Bronchial epithelial cell (primary cell): ENCODE results near the gene FBXO21. TPM values are rescaled to one million over a fixed set of nuclear protein-coding genes. Genes with fewer than 3 reads are reported as not detected.
A peak's percentile ranks its signal among the peaks of the same experiment; 100 is the strongest.
"Not testable (repeated sequence)": the region's sequence is repeated elsewhere in the genome, so short reads cannot be mapped to it uniquely, and the experiment has no call there.

Source experiments
- DNase-seq: peaks from one replicate; pipeline ENCODE4 v3.0.0-alpha.2; 2010; ENCODE audit warnings: low read depth
- FAIRE-seq: peaks from 2 replicates; lab custom pipeline; 2011; peaks lifted over from hg19 to GRCh38; lab: Jason Lieb, UNC
- H3K27me3 ChIP-seq: 2 replicates; pipeline ENCODE4 v1.5.1; 2011; ENCODE audit warnings: low read length; ENCODE audit not compliant: control insufficient read depth, insufficient read depth
- H3K36me3 ChIP-seq: 2 replicates; pipeline ENCODE4 v1.5.1; 2011; ENCODE audit warnings: low read length; ENCODE audit not compliant: control insufficient read depth, insufficient read depth
- H3K4me3 ChIP-seq: 2 replicates; pipeline ENCODE4 v1.5.1; 2011; ENCODE audit warnings: mild to moderate bottlenecking, low read depth, low read length, control low read depth
- total RNA-seq: library from RNA; depleted of rRNA; stranded (reverse); fragments of >200 nt; gene quantifications from 2 replicates; pipeline ENCODE4 v1.2.1, GENCODE V29; 2014
- TF ChIP-seq, protein P1 (sequence below): IDR thresholded peaks from 2 replicates; pipeline ENCODE4 v1.5.1; 2011; ENCODE audit warnings: mild to moderate bottlenecking, moderate library complexity, low read length, control low read depth, inconsistent platforms; ENCODE audit not compliant: insufficient read depth, severe bottlenecking

The FBXO21 gene
- total RNA-seq, 1 donor from 2014 or later, result 52.7 TPM

DNA sequence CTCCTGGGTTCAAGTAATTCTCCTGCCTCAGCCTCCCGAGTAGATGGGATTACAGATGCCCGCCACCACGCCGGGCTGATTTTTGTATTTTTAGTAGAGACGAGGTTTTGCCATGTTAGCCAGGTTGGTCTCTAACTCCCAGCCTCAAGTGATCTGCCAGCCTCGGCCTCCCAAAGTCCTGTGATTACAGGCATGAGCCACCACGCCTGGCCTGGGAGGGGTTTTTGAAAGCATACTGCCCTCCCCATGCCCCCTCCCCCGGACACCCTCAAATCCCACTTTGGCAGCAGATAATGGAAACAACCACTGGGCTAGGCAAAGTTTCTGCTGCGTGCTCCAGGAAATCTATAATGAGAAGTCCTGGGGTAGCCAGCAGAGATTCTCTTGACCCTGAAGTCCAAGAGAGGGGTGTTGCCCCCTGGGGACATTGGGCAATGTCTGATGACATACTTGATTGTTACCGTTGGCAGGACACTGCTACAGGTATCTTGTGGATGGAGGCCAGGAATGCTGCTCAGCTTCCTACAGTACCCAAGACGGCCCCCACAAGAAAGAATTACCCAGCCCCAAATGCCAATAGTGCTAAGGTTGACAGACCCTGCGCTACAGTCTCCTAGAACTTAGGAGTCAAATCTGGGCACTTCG lies 18.7 kb upstream of the FBXO21 start:
- Histone ChIP-seq H3K27me3 (no peaks in the 10 kb centered on the region), H3K36me3 (no peaks in the 10 kb centered on the region), H3K4me3 (no peak overlapping the region)
- DNase-seq, result no peak
- FAIRE-seq, result no peak
- TF ChIP-seq, protein P1, sequence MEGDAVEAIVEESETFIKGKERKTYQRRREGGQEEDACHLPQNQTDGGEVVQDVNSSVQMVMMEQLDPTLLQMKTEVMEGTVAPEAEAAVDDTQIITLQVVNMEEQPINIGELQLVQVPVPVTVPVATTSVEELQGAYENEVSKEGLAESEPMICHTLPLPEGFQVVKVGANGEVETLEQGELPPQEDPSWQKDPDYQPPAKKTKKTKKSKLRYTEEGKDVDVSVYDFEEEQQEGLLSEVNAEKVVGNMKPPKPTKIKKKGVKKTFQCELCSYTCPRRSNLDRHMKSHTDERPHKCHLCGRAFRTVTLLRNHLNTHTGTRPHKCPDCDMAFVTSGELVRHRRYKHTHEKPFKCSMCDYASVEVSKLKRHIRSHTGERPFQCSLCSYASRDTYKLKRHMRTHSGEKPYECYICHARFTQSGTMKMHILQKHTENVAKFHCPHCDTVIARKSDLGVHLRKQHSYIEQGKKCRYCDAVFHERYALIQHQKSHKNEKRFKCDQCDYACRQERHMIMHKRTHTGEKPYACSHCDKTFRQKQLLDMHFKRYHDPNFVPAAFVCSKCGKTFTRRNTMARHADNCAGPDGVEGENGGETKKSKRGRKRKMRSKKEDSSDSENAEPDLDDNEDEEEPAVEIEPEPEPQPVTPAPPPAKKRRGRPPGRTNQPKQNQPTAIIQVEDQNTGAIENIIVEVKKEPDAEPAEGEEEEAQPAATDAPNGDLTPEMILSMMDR, result no peak

DNA sequence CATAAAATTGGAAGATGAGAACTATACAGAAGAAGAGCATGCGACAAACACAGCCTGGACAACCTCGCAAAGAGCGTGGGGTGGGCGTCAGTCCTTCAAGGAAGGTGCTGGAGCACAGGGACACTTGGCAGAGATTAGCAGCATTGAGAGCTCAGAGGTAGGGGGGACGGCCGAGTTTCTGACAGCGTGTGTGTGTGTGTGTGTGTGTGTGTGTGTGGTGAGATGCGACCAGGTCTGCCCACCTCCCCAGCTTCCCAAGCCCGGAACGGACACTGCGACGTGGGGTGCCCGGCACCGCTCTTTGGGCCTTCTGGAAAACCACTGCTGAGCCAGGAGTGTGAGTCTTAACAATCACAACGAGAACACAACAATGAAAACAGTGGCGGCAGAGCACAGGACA lies 17.9 kb upstream of the FBXO21 start:
- DNase-seq (no peak), FAIRE-seq (no peak)
- Histone ChIP-seq H3K27me3 (no peaks in the 10 kb centered on the region), H3K36me3 (no peaks in the 10 kb centered on the region), H3K4me3 (no peak overlapping the region)
- TF ChIP-seq, protein P1, result no peak

DNA sequence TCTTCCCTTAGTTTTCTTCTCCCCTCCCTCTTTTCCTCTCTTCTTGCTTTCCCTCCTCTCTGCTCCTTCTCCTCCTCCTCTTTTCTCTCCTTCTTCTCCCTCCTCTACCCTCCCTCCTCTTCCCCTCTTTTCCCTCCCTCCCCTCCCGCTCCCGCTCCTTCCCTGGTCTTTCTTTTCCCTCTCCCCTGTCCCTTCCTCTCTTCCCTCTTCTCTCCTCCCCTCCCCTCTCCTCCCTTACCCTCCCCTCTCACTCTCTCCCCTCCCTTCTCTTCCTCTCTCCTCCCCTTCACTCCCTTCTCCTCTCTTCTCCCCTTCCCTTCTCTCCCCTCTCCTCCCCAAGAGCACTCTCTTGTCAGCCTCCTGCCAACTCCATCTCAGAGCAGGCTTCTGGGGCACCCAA lies 17.4 kb upstream of the FBXO21 start:
- Histone ChIP-seq H3K4me3 (no peak overlapping the region), H3K27me3 (no peaks in the 10 kb centered on the region), H3K36me3 (no peaks in the 10 kb centered on the region)
- no peak for FAIRE-seq
- no peak for DNase-seq
- TF ChIP-seq, protein P1, result no peak

DNA sequence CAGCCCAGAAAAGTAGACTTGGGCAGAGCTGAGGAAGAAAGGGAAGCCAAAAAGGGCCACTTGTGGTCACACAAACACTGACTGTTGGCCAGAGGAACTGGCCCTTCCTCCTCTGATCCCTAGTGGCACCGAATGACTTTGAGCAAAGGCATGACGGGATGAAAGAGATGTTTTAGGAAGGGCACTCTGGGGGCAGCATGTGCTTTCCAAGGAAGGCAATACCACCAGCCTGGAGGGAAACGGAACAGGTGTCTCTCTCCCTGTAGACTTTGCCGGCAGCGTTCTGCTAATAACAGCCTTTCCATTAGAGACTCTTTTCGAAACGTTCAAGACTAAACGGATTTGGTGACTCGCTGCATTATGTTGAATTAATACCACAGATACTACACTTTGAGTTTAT lies 12.3 kb upstream of the FBXO21 start:
- no peaks in the 10 kb centered on the region for H3K27me3 ChIP-seq
- FAIRE-seq, result peak; percentile 80
- no peak for DNase-seq
- H3K4me3 ChIP-seq, result no peak overlapping the region
- H3K36me3 ChIP-seq, result no peaks in the 10 kb centered on the region
- TF ChIP-seq, protein P1, result no peak

DNA sequence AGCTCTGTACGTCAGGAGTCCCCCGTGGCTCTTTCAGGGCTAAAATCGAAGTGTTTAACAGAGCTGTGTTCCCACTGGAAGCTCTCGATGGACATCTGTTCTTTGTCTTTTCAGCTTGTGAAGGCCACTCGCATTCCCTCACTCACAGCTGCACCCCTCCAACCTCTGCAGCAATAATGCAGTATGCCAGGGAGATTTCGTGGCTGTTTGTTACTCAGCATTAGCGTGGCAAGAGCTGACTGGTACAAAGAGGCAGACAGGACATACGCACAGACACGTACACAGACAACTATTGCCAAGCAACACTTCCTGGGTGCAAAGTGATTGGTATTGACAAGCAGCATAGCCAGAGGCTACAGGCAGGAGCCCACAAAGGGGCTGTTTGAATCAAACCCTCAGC lies 11.8 kb upstream of the FBXO21 start:
- TF ChIP-seq, protein P1, result no peak
- no peak overlapping the region for H3K4me3 ChIP-seq
- H3K36me3 ChIP-seq, result no peaks in the 10 kb centered on the region
- DNase-seq, result no peak
- H3K27me3 ChIP-seq, result no peaks in the 10 kb centered on the region
- no peak for FAIRE-seq

DNA sequence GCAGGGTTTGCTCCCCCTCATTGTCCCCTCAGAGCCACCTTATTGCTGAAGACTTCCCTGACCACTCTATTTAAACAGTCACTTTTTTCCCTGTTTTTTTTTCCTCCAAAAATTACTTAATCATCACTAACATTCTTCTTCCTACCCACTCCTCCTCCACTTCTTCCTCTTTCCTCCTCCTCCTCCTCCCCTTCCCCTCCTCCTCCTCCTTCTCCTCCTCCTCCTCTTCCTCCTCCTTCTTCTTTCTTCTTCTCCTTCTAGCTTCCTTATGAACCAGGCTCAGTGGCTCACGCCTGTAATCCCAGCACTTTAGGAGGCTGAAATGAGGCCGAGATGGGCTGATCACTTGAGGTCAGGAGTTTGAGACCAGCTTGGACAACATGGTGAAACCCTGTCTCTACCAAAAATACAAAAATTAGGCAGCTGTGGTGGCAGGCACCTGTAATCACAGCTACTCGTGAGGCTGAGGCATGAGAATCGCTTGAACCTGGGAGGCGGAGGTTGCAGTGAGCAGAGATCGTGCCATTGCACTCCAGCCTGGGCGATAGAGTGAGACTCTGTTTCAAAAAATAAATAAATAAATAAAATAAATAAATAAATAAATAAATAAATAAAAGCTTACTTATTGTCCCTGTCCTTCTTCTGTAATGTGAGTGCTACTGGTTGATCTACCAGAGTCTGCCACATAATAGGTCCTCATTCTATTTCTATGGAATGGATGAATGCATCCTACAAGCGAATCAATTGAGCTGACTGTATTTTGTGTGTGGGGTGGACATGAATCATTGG lies 9.9 kb upstream of the FBXO21 start:
- not testable (repeated sequence) for H3K27me3 ChIP-seq, FAIRE-seq, DNase-seq, H3K4me3 ChIP-seq, H3K36me3 ChIP-seq

DNA sequence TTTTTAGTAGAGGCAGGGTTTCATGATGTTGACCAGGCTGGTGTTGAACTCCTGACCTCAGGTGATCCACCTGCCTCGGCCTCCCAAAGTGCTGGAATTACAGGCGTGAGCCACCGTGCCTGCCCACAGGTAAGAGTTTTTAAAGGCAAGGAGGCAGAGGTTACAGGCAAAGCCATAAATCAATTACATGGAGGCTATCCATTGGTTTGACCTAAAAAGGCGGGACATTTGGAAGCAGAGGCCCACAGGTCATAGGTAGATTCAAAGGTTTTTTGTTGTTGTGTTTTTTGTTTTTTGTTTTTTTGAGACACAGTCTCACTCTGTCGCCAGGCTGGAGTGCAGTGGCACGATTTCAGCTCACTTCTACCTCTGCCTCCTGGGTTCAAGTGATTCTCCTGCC lies 6.1 kb upstream of the FBXO21 start:
- H3K4me3 ChIP-seq, H3K36me3 ChIP-seq, FAIRE-seq, DNase-seq, H3K27me3 ChIP-seq: not testable (repeated sequence)

DNA sequence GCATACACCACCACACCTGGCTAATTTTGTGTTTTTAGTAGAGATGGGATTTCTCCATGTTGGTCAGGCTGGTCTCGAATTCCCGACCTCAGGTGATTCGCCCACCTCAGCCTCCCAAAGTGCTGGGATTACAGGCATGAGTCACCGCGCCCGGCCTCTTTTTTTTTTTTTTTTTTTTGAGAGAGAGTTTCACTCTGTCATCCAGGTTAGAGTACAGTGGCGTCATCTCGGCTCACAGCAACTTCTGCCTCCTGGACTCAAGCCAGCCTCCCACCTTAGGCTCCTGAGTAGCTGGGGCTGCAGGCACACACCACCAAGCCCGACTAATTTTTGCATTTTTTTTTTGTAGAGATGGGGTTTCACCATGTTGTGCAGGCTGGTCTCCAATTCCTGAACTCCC lies 4.8 kb upstream of the FBXO21 start:
- not testable (repeated sequence) for H3K27me3 ChIP-seq, FAIRE-seq, H3K36me3 ChIP-seq, H3K4me3 ChIP-seq
- peak; percentile 27 for DNase-seq
